Measurements from ENCODE around the gene GRIN3B. TPM values are rescaled to one million over a fixed set of nuclear protein-coding genes. Genes with fewer than 3 reads are reported as not detected.

GRIN3B gene
- total and polyA plus RNA-seq, 2 of the 8 experiments (the other 6 are each of a cell fraction or from before 2014, with no cell fraction given) = 0.45 to 1.0 TPM

- no peak overlapping the region for H3K56ac ChIP-seq (replicated peaks; ENCODE audit: insufficient read length, low read depth, low read length)
- no peak overlapping the region for H2AFZ ChIP-seq (ENCODE audit: low read length)
- H3K9me3 ChIP-seq (ENCODE audit: insufficient read depth in 2 of 2, low read depth in 1 of 2, low read length in 1 of 2) = no peaks in the 10 kb centered on the region
- no peak overlapping the region for H2BK20ac ChIP-seq (ENCODE audit: low read length)
- H3K23me2 ChIP-seq (ENCODE audit: low read depth, low read length) = peaks cover 2% of the 10 kb centered on the region; the same call in 1 of the 2 replicates
- H2AK5ac ChIP-seq (ENCODE audit: low read depth, low read length) = no peak overlapping the region
- no peak overlapping the region for H3K4ac ChIP-seq (replicated peaks; ENCODE audit: insufficient read length, low read depth, low read length)
- FAIRE-seq (no peak), DNase-seq (ENCODE audit: low read depth in 1 of 2, low spot score in 2 of 2) (no peak)
- peaks cover 0 to 15% (median 6%) of the 10 kb centered on the region in 4 experiments; a peak in 5 of 7 replicates for H3K27me3 ChIP-seq (replicated peaks in 1 of 4; ENCODE audit: control insufficient read depth in 3 of 4, extremely low read depth in 1 of 4, insufficient read depth in 3 of 4, low read length in 3 of 4)
- no peak overlapping the region for H2BK5ac ChIP-seq (ENCODE audit: low read depth, low read length)
- H3K23ac ChIP-seq (ENCODE audit: insufficient read length) = no peak overlapping the region
- H4K91ac ChIP-seq (replicated peaks; ENCODE audit: insufficient read length, low read length) = no peak overlapping the region
- H3K14ac ChIP-seq (ENCODE audit: insufficient read length) = no peak overlapping the region
- no peaks in the 10 kb centered on the region for H3K79me2 ChIP-seq (ENCODE audit: control insufficient read depth in 1 of 2, insufficient read depth in 2 of 2, low read length in 2 of 2)
- H3K4me3 ChIP-seq (ENCODE audit: extremely low read depth in 1 of 4, insufficient read depth in 2 of 4, low read depth in 3 of 4, low read length in 4 of 4) = no peak overlapping the region
- H4K5ac ChIP-seq (ENCODE audit: insufficient read length, low read depth, low read length) = no peak overlapping the region
- peaks cover 0 to 7% (median 4%) of the 10 kb centered on the region in 4 experiments; a peak in 3 of 7 replicates for H3K4me1 ChIP-seq (replicated peaks in 1 of 4; ENCODE audit: control insufficient read depth in 3 of 4, insufficient read depth in 4 of 4, low read length in 3 of 4)
- POLR2A ChIA-PET (ENCODE audit: partially characterized antibody) = interaction anchor here (0.8 to 7.3 kb wide), 3 partner anchors 9 to 67 kb away, joined by 3 to 81 read pairs (median 33); partner anchors contain the start of gene WDR18
- no peak overlapping the region for H2BK15ac ChIP-seq (ENCODE audit: low read length)
- no peaks in the 10 kb centered on the region; the same call in 1 of the 2 replicates for H3K79me1 ChIP-seq (ENCODE audit: low read depth, low read length)
- H3K18ac ChIP-seq (ENCODE audit: extremely low read depth, low read length) = no peak overlapping the region
- 97% methylated on average over 18 of the region's 18 CpGs; no CpG with 5 or more reads in 1 of the 2 experiments for WGBS, 2 experiments (ENCODE audit: extremely low coverage in 1 of 2, insufficient coverage in 1 of 2, insufficient read length in 1 of 2, insufficient replicate concordance in 2 of 2, low coverage in 1 of 2, low lambda C conversion rate in 2 of 2, missing lambda C conversion rate in 1 of 2)
- no peak overlapping the region for H2BK12ac ChIP-seq (ENCODE audit: low read depth, low read length)
- no peak overlapping the region for H3K4me2 ChIP-seq (ENCODE audit: insufficient read depth in 1 of 2, low read depth in 2 of 2, low read length in 2 of 2)
- H4K20me1 ChIP-seq (replicated peaks in 1 of 2; ENCODE audit: control insufficient read depth in 1 of 2, insufficient read depth in 2 of 2, low read length in 2 of 2) = peaks cover 9 to 20% of the 10 kb centered on the region in 2 experiments
- TF ChIP-seq RNF2 (IDR thresholded peaks at IDR 0.05; ENCODE audit: borderline replicate concordance, low read depth, low read length, missing control alignments, poor library complexity, severe bottlenecking) = no peak
- no peak overlapping the region for H3K27ac ChIP-seq (ENCODE audit: low read depth, low read length)
- peaks cover 2 to 28% (median 9%) of the 10 kb centered on the region in 4 experiments; a peak in 5 of 8 replicates for H3K36me3 ChIP-seq (ENCODE audit: control insufficient read depth in 2 of 4, insufficient read depth in 4 of 4, low read length in 3 of 4)
- no peak overlapping the region for H4K8ac ChIP-seq (ENCODE audit: extremely low read depth, insufficient read depth, low read length)
- no peak overlapping the region for H2BK120ac ChIP-seq (replicated peaks; ENCODE audit: low read depth, low read length)
- no peak overlapping the region for H3K9ac ChIP-seq (replicated peaks in 1 of 4; ENCODE audit: extremely low read depth in 1 of 4, low read depth in 3 of 4, low read length in 3 of 4)
- CTCF ChIA-PET (ENCODE audit: partially characterized antibody) = interaction anchor here (0.6 to 3.4 kb wide), 5 partner anchors 10 to 843 kb away, joined by 3 to 13 read pairs (median 3); partner anchors contain the start of gene CNN2
These were observed 5.7 kb upstream of the GRIN3B start for GRCh38 chr19:994516-994915.

All from H1 (cell line).